Measurements from ENCODE around the gene CLASRP.
"Not testable (repeated sequence)": the region's sequence is repeated elsewhere in the genome, so short reads cannot be mapped to it uniquely, and the experiment has no call there.

CLASRP gene

DNA sequence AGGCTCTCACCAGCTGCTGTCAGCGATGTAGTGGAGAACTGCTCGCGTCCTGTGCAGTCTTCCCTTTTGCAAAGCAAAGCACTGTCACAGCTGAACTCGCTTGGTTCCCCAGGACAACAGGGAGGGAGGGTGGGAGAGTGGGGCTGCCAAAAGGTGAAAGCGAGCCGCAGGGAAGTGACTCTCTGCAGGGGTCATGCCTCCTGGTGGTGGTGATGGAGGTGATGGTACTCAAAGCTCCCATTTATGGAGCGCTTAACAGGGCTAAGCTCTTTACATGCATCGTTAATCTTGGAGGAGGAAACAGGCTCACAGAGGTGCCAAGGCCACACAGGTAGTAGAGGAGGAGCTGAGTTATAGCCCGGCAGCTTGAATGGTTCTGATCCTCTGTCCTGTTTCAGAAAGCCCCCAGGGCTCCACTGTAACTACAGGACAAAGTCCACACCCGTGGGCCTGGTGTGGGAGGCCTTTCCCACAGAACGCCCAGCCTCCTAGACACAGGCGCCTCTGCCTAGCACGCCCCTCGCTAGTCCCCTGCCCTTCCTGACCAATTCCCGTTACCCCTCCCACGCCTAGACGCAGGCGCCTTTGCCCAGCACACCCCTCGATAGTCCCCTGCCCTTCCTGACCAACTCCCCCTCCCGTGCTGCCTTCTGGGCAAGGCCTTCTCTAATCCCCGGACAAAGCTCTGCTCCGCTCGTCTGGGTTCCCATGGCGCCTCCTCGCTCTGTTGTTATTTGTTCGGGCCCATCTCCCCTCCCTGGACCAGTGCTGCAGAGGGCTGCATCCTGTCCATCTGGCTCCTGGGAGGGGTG is 64.9 kb downstream of the CLASRP start:
- no peak for DNase-seq (ENCODE audit: low read depth)

DNA sequence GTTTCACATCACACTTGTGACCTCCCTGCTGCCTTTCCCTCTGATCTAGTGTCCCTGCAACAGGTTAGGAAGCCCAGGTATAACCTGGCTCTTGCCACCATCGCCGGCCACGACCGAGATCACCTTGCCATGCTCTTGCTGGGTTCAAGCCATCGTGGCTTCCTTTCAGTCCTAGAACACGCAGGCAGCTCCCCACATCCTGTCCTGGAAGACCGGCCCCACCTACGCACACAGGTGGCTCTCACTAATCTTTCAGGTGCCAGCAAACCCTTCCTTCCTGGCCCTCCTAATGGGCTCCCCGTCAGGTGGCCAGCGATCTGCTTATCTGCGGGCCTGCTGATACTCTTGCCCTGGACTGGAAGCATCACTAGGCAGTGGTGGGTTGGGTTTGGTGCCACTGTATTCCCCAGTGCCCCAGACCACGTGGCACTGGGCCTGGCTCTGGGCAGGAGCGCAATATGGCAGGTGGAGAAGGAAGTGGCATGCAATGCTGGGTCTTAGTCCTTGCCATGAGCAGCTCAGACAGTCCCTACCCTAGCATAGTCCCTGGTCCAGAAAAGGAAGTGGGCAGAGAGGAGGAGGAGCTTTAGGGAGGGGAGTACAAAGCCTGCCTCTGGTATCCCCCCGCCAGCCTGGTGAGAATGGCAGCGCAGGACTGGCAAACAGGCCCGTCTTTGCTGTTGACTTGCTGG is 66.0 kb downstream of the CLASRP start:
- no peak for DNase-seq (ENCODE audit: low read depth)

DNA sequence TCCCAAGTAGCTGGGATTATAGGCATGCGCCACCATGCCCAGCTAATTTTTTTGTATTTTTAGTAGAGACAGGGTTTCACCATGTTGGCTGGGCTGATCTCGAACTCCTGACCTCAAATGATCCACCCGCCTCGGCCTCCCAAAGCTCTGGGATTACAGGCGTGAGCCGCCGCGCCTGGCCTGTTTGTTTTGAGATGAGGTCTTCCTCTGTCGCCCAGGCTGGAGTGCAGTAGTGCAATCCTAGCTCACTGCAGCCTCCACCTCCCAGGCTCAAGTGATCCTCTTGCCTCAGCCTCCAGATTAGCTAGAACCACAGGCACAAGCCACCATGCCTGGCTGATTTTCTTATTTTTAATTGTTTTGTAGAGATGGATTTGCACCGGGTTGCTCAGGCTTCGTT is 67.5 kb downstream of the CLASRP start:
- DNase-seq (ENCODE audit: low read depth), result not testable (repeated sequence)

DNA sequence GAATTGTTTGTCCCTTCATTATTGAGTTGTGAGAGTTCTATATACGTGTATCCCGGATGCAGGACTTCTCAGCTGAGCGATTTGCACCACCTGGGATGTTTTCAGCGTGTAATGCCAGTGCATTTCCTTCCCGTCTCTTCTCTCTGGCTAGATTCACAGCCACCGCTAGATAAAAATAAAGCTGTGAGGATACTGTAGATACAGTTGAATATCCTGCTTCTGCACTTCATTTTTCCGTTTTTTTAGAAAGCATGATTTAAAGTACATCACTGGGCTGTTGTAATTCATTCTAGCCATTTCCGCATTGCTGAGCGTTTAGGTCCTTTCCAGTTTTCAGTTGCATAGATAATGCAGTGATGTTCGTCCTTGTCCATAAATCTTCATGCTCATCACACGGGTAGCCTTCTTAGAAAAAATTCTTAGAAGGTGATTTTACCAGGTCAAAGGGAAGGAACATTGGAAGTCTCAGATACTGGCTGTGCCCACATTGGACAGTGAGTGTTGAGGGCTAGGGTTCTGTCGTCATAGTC is 68.8 kb downstream of the CLASRP start:
- no peak for DNase-seq (ENCODE audit: low read depth)

DNA sequence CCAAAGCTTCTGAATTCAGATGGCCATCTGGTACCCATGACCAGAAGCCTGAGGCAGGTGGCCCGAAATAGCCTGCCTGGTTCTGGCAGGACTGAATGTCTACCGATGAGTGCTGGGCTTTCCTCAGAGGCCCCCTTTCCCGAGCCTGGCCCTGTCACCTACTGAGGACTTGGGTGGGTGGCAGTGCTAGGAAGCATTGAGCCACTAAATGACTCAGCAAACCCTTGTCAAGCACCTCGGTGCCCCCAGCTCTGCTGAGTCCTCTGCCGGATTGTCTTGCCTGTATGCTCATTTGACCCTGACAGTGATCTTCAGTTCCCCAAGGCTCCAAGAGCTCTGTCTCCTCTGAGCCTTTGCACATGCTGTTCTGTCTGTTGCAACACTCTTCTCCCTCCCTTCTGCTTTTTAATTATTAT is 72.0 kb downstream of the CLASRP start:
- no peak for DNase-seq (ENCODE audit: low read depth)

DNA sequence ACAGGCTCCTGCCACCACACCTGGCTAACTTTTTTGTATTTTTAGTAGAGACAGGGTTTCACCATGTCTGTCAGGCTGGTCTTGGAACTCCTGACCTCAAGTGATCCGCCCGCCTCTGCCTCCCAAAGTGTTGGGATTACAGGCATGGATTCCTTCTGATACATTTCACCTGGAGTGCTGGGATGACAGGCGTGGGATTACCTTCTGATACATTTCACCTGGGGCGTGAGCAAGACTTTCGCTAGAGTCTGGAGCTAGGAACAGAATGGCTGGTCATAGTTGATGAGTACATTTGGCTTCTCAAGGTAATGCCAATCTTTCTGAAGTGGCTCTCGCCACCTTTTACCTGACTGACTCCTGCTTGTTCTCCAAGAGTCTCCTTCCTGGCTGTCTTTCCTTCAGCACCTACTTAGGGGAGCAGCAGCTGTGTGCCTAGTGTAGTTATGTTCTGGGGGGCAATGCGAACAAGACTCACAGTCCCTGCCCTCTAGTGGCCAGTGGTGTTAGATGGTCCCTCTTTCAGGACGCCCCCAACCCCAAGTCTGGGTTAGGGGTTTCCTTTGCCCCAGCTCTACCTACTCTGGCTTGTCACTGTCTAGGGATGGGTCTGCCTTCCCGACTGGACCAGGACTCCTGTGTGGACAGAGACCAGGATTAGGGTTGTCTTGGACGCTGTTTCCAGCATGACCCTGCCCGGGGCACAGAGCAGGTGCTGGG is 73.4 kb downstream of the CLASRP start:
- DNase-seq (ENCODE audit: low read depth), result no peak

DNA sequence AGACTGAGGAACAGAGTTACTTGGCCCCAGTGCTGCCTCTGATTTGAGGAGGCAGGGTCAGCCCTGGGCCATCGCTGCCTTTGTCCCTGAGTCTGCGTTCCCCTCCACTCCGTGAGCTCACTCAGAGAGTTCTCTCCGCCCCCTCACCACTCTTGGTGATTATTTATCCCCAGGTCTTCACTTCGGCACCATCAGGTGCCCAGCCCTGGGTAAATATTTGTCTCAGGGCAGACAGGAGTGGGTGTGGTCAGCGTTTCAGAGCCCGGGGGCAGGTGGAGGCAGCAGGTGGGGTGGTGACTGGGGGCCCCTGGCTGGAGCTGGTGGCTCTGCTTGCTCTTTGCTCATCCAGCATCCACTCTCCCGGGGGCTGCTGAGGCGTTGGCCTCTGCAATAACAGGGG is 74.8 kb downstream of the CLASRP start:
- no peak for DNase-seq (ENCODE audit: low read depth)

DNA sequence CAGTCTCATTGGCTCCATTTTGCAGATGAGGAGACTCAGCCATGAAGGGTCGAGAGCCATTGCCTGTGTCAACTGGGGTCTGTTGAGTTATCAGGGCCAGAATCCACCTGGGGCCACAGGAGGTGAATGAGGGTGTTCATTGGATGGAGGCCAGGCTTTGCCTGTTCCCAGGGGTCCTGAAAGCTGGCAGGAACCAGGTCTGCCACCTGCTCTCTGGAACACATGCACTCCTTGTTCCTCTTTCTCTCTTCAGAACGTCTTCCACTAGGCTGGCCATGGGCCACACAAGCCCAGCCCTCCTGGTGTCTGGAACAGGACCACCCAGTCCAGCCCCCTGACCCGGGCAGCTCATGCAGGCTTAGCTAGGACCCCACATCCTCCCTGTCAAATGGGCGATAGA is 75.3 kb downstream of the CLASRP start:
- no peak for DNase-seq (ENCODE audit: low read depth)

DNA sequence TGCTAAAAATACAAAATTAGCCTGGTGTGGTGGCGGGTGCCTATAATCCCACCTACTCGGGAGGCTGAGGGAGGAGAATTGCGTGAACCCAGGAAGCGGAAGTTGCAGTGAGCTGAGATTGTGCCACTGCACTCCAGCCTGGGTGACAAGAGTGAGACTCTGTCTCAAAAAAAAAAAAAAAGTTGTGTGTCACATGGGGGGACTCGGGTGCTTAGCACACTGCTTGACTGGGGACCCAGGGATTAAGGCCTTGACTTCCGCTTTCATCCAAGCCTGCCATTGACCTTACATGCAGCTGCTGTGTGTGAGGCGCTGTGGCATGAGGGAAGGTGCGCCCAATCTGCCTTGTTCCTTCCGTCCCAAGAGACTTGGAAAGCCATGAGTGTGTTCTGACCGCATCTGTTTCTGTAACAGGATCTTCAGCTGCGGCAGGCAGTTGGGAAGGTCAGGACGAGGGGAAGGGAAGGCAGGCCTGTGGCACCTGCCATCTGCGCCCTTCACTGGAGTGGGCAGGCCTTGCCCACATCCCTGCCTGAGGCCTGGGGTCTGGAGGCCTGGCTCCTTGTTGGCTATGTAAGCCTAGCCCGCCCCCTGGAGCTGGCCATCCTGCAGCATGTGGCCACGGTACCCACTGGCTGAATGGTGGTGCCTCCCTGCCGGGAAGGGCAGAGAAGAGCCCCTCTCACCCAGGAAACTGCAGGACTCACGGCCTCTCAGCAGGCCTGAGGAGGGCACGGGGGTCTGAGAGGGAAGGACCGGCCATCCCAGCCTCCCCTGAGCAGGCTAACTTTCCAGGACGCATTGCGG is 77.2 kb downstream of the CLASRP start:
- DNase-seq (ENCODE audit: low read depth), result no peak

DNA sequence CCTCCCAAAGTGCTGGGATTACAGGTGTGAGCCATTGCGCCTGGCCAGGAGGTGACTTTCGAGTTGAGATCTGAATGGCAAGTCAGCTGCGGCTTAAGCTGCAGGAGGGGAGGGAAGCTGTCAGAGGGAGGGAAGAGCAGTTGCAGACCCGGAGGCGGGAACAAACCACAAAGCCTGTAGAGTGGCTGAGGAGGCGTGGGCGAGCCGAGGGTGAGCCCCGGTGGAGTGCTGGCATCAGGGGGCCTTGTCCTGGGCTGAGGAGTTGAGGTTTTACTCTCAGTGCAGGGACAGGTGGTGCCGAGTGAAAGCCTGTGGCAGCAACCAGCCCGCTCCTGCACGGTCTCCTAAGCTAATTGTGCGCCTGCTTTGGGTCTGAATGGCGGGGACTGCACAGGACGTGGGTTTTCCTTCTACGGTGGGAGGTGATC is 78.3 kb downstream of the CLASRP start:
- DNase-seq (ENCODE audit: low read depth), result no peak

DNA sequence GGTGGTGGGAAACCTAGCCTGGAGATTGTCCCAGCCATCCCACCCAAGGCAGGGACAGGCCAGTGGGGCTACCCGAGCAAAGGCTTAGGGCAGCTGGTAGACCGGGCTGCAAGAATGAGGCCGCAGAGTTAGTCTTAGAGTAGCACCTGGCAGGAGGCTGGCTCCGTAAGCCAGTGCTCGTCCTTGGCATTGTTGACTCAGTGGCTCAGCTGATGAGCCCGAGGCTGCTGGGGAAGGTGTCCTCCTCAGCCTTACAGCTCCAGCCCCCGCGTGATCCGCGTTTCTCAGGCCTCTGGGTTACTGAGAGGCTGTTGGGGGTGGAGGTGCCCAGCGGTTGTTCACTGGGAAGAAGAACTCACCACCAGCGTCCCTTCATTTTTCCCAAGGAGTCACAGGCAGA is 78.8 kb downstream of the CLASRP start:
- no peak for DNase-seq (ENCODE audit: low read depth)

DNA sequence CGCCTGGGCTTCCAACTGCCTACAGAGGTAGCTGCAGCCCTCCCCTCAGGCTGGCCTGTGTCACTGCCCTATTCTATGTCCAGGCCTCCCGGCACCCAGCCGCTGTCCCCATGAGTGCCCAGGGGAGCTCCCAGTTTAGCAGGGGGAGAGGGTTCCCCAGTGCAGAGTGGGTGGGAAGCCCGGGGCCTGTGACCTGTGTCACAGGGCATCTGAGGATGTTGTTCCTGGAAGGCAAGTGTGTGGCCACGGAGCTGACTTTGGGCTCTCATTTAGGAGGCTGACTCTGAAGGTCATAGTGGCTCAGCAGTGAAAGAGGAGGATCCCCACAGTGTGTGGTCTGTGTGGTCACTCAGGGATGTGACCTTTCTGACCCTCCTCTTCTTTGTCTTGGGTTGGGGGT is 79.3 kb downstream of the CLASRP start:
- no peak for DNase-seq (ENCODE audit: low read depth)

DNA sequence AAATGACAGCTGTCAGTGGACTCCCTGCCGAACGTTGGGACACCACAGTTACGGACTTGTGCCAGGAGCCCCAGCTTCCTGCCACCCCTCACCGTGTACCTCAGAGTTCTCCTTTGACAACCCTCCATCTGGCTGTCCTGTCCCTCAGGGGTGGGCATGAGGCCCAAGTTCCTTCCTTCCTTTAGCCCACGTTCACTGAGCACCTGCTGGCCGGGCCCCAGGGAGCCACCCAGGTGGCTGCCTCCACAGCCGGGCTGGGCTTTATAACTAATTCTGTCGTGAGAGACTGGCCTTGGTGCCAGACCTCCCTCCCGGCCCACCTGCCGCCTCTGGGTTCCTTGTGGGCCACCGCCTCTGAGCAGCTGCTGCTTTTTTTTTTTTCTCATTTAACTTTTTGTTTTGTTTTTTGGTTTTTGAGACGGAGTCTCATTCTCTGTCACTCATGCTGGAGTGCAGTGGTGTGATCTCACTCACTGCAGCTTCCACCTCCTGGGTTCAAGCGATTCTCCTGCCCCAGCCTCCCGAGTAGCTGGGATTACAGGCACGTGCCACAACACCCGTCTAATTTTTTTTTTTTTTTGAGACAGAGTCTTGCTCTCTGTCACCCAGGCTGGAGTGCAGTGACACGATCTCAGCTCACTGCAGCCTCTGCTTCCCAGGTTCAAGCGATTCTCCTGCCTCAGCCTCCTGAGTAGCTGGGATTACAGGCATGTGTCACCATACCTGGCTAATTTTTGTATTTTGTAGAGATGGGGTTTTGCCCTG is 79.9 kb downstream of the CLASRP start:
- not testable (repeated sequence) for DNase-seq (ENCODE audit: low read depth)

DNA sequence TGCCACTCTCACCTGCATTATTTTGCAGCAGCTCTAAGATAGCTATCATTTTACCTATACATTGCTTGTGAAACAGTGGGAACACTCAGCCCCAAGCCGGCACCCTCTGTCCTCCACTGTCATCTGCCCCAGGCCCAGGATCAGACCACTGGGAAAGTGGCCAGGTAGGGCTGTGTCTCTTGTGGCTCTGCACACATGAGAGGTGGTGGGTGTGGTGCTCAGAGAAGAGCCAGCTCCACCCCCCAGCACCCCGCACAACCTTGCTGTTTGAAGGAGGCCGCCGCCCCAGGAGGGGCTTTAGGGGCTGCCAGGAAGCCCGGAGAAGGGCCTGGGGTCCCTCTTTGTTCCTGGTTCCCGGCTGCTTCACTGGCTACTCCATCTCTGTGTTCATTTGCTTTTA is 80.7 kb downstream of the CLASRP start:
- no peak for DNase-seq (ENCODE audit: low read depth)
